Stimulated activated naive CD8-positive, alpha-beta T cell treated with anti-CD3 and anti-CD28 coated beads, Interleukin-15, amount 100 ng/mL, for 72 hours (primary cell): ENCODE results near the gene TYR.

ENCODE experiments used
- ATAC-seq: fragments of 150-1000 bp; cut with Tn5 transposase; 2 replicates; pipeline ENCODE4 v1.10.0; 2021; ENCODE audit warnings: mild to moderate bottlenecking, moderate library complexity
- DNase-seq, 2 donors: peaks; one replicate each; pipeline ENCODE4 v3.0.0; 2021 to 2022
- H3K27ac Mint-ChIP-seq, 2 donors: one replicate each; pipeline ENCODE4 v1.8.0; 2022; ENCODE audit warnings: mild to moderate bottlenecking in 2 of 2, mixed read lengths in 2 of 2, moderate library complexity in 2 of 2
- H3K27me3 Mint-ChIP-seq: one replicate; pipeline ENCODE4 v1.8.0; 2022; ENCODE audit warnings: mixed read lengths
- H3K4me1 Mint-ChIP-seq: one replicate; pipeline ENCODE4 v1.8.0; 2022; ENCODE audit warnings: mild to moderate bottlenecking, mixed read lengths
- H3K4me3 Mint-ChIP-seq, 2 donors: one replicate each; pipeline ENCODE4 v1.8.0; 2022; ENCODE audit warnings: mild to moderate bottlenecking in 2 of 2, mixed read lengths in 2 of 2, moderate library complexity in 1 of 2
- H3K9me3 Mint-ChIP-seq, 2 donors: one replicate each; pipeline ENCODE4 v1.8.0; 2022; ENCODE audit warnings: mixed read lengths in 2 of 2

The TYR gene

GRCh38 chr11:89177691-89178231, at the start of gene TYR:
Gene TYR, plus strand, starts transcription at chr11:89177875. Its CDS starts 79 bp downstream, at chr11:89177954.
- no peak for ATAC-seq
- Mint-ChIP-seq H3K4me3 (no peak within 1 kb of the TSS), H3K9me3 (no peaks in the 10 kb centered on the region), H3K27me3 (peaks cover 7% of the 10 kb centered on the region), H3K4me1 (no peaks in the 10 kb centered on the region), H3K27ac (no peak within 1 kb of the TSS)
- DNase-seq = no peak

- Mint-ChIP-seq H3K27me3 (no peaks in the 10 kb centered on the region), H3K4me3 (no peak overlapping the region), H3K9me3 (no peaks in the 10 kb centered on the region), H3K4me1 (no peaks in the 10 kb centered on the region), H3K27ac (no peak overlapping the region)
- no peak for ATAC-seq
- no peak for DNase-seq
These were observed 41.1 kb upstream of the TYR start for GRCh38 chr11:89136606-89137005.

DNA sequence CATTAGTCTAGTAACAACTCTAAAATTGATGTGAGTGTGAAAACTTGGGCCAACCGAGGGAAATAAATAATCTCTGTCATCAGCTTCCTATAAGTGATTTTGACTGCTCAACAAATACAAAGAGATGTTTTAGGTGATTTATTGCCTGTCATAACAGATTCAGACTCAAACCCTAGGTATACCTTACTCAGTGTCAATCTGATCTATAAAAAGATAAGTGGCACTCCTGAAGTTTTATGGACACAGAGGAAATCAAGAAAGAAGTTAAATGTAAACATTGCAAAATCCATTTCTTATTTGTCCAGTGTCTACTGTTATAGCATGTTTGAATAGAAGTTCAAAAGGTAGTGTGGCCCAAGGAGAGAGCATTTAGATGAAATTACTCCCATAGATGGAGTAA, 30.4 kb upstream of the TYR start:
- no peak overlapping the region for H3K27ac Mint-ChIP-seq
- H3K4me3 Mint-ChIP-seq = no peak overlapping the region

DNA sequence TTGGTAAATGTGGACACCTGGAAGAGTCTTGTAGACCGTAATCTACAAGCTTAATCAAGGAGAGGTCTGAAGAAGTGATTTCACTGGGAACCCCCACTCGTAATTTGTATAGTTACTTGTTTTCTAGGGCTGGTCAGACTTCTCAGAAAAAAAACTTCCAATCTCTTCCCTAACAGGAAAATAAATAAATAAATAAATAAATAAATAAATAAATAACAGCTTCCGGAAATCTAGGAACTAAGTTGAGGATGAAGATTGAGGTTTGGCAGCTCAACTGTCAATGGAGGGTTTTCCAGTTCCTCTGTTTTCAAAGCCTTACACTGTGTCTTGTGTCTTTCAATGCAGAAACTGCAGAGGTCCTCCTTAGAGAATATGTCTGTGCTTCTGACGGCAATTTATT, 17.7 kb upstream of the TYR start:
- no peaks in the 10 kb centered on the region for H3K27me3 Mint-ChIP-seq
- no peaks in the 10 kb centered on the region for H3K4me1 Mint-ChIP-seq
- no peak overlapping the region for H3K27ac Mint-ChIP-seq
- H3K9me3 Mint-ChIP-seq = no peaks in the 10 kb centered on the region
- H3K4me3 Mint-ChIP-seq = no peak overlapping the region
- DNase-seq = no peak
- ATAC-seq = no peak

More for the DNA sequence above, 30.4 kb upstream of the TYR start:
- H3K27me3 Mint-ChIP-seq = no peaks in the 10 kb centered on the region
- ATAC-seq = no peak
- DNase-seq = no peak
- no peaks in the 10 kb centered on the region for H3K4me1 Mint-ChIP-seq
- no peaks in the 10 kb centered on the region for H3K9me3 Mint-ChIP-seq

DNA sequence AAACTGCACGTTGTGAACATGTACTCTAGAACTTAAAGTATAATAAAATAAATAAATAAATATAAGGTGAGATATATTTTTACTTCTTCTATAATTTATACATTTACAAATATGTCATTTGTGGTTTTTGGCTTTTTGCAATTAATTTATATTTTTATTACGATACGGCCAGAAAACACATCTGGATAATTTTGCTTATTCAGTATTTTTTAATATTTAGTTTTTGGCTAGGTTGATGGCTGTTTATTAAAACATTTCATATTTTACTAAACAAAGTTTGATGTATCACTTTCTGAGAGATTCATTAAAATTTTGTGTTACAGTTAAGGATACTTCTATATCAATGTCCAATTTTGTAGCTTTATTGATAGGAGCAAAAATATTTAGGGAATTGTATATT, 15.7 kb upstream of the TYR start:
- ATAC-seq = no peak
- Mint-ChIP-seq H3K9me3 (no peaks in the 10 kb centered on the region), H3K4me1 (no peaks in the 10 kb centered on the region), H3K4me3 (no peak overlapping the region), H3K27me3 (no peaks in the 10 kb centered on the region), H3K27ac (no peak overlapping the region)
- no peak for DNase-seq

DNA sequence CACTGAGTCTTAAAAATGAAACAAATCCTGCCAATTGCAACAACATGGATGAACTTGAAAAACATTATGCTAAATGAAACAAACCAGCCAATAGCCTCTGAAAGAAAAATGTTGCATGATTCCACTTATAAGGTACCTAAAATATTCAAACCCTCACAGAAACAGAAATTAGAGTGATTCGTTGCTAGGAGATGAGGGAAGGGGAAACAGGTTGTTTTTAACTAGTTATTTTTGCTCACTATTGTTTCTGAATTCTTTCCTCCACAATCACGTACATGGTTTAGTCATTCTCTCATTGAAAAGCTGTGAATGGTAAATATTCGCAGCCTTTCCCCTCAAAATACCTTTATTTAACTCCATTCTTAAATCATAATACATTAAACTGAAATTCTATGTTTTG, 14.0 kb upstream of the TYR start:
- Mint-ChIP-seq H3K4me1 (no peaks in the 10 kb centered on the region), H3K27me3 (no peaks in the 10 kb centered on the region), H3K9me3 (no peaks in the 10 kb centered on the region), H3K27ac (no peak overlapping the region), H3K4me3 (no peak overlapping the region)
- DNase-seq (no peak), ATAC-seq (no peak)

DNA sequence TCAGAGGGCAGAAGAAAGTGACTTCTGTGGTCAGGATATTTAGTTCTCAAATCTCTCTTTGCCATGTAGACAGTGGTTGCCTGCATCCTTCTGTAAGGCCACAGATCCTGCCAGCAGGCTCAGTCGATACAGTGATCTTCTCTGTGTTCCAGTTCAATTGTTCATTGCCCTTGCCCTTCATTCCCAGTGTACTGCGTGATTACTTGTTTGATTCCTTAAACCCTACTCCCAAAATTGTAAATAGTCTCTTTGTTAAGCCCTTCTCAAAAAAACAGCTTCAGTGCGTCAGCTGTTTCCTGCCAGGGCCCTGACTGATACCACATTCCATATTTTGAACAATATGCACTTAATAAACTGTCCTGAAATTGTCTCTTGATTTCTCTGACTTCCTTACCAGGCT, 9.3 kb upstream of the TYR start:
- no peak overlapping the region for H3K4me3 Mint-ChIP-seq
- H3K27me3 Mint-ChIP-seq = no peaks in the 10 kb centered on the region
- no peaks in the 10 kb centered on the region for H3K4me1 Mint-ChIP-seq
- H3K9me3 Mint-ChIP-seq = no peaks in the 10 kb centered on the region
- no peak for DNase-seq
- H3K27ac Mint-ChIP-seq = peak overlapping the region in 1 of 2 donors; percentile 57
- ATAC-seq = no peak

DNA sequence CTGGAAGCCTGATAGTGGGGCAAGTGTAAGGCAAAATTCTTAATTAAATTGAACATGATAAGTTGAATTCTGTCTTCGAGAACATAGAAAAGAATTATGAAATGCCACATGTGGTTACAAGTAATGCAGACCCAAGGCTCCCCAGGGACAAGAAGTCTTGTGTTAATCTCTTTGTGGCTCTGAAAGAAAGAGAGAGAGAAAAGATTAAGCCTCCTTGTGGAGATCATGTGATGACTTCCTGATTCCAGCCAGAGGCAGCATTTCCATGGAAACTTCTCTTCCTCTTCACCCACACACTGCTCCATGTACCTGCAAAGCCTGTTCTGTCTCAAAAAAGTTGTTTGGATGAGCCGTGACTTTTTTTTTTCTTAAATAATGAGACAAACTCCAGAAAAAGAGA, 1.9 kb upstream of the TYR start:
- Mint-ChIP-seq H3K27me3 (peaks cover 7% of the 10 kb centered on the region), H3K9me3 (no peaks in the 10 kb centered on the region), H3K4me3 (no peak overlapping the region), H3K27ac (no peak overlapping the region), H3K4me1 (no peaks in the 10 kb centered on the region)
- ATAC-seq (no peak), DNase-seq (no peak)

DNA sequence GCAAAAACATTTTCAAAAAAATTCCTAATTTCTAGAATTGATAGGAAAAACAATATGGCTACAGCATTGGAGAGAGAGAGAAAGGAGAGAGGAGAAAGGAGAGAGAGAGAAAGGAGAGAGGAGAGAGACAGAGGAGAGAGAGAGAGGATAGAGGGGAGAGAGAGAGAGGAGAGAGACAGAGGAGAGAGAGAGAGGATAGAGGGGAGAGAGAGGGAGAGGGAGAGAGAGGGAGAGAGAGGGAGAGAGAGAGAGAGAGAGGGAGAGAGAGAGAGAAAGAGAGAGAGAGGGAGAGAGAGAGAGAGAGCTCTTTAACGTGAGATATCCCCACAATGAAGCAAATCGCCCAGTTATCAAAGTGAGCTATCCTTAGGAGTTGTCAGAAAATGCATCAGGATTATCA, 737 bp upstream of the TYR start:
- Mint-ChIP-seq H3K4me1 (no peaks in the 10 kb centered on the region), H3K27me3 (peaks cover 7% of the 10 kb centered on the region), H3K9me3 (no peaks in the 10 kb centered on the region), H3K4me3 (no peak overlapping the region), H3K27ac (no peak overlapping the region)
- no peak for ATAC-seq
- no peak for DNase-seq

GRCh38 chr11:89181111-89181510, 3.4 kb downstream of the TYR start:
- H3K9me3 Mint-ChIP-seq = no peaks in the 10 kb centered on the region

GRCh38 chr11:89182773-89183518, 5.3 kb downstream of the TYR start:
- no peak overlapping the region for H3K4me3 Mint-ChIP-seq
- H3K27me3 Mint-ChIP-seq = peaks cover 3% of the 10 kb centered on the region
- no peak overlapping the region for H3K27ac Mint-ChIP-seq
- ATAC-seq = no peak
- H3K4me1 Mint-ChIP-seq = no peaks in the 10 kb centered on the region
- DNase-seq = no peak
- no peaks in the 10 kb centered on the region for H3K9me3 Mint-ChIP-seq

More at GRCh38 chr11:89181111-89181510, 3.4 kb downstream of the TYR start:
- Mint-ChIP-seq H3K27ac (no peak overlapping the region), H3K27me3 (peaks cover 7% of the 10 kb centered on the region), H3K4me3 (no peak overlapping the region), H3K4me1 (no peaks in the 10 kb centered on the region)
- ATAC-seq (no peak), DNase-seq (no peak)

DNA sequence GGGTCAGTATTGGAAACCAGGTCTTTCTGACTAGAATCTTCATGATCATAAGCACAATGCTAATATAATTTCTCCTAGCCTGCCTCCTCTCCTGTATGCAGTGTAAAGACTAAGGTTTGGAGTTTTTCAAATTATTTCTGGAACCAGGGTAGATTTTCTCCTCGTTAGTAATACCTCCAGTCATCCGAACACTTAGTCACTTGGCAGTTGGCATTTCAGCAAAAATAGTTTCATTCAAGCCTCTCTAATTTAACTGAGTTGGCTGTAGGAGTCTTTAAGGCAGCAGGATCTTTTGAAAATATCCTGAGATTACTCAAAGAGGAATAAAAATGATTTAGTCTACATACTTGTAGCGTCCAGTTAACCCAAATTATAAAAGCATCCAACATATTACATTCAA, 6.3 kb downstream of the TYR start:
- DNase-seq (no peak), ATAC-seq (no peak)
- no peak overlapping the region for H3K4me3 Mint-ChIP-seq
- H3K27ac Mint-ChIP-seq = no peak overlapping the region
- no peaks in the 10 kb centered on the region for H3K9me3 Mint-ChIP-seq
- no peaks in the 10 kb centered on the region for H3K27me3 Mint-ChIP-seq
- no peaks in the 10 kb centered on the region for H3K4me1 Mint-ChIP-seq

GRCh38 chr11:89189776-89190175, 12.1 kb downstream of the TYR start:
- Mint-ChIP-seq H3K4me3 (no peak overlapping the region), H3K27ac (no peak overlapping the region), H3K27me3 (no peaks in the 10 kb centered on the region), H3K4me1 (no peaks in the 10 kb centered on the region), H3K9me3 (no peaks in the 10 kb centered on the region)
- no peak for DNase-seq
- no peak for ATAC-seq

- H3K4me1 Mint-ChIP-seq = no peaks in the 10 kb centered on the region
- ATAC-seq = no peak
- H3K9me3 Mint-ChIP-seq = no peaks in the 10 kb centered on the region
- no peak overlapping the region for H3K4me3 Mint-ChIP-seq
- H3K27me3 Mint-ChIP-seq = no peaks in the 10 kb centered on the region
- no peak for DNase-seq
- no peak overlapping the region for H3K27ac Mint-ChIP-seq
These were observed 23.5 kb downstream of the TYR start for GRCh38 chr11:89201138-89201537.

- no peak for ATAC-seq
- Mint-ChIP-seq H3K4me3 (no peak overlapping the region), H3K9me3 (no peaks in the 10 kb centered on the region), H3K27ac (no peak overlapping the region), H3K4me1 (no peaks in the 10 kb centered on the region), H3K27me3 (no peaks in the 10 kb centered on the region)
- no peak for DNase-seq
These were observed 26.1 kb downstream of the TYR start for GRCh38 chr11:89203814-89204213.

GRCh38 chr11:89205378-89205777, 27.7 kb downstream of the TYR start:
- H3K4me1 Mint-ChIP-seq = no peaks in the 10 kb centered on the region
- DNase-seq (no peak), ATAC-seq (no peak)
- no peaks in the 10 kb centered on the region for H3K27me3 Mint-ChIP-seq
- no peak overlapping the region for H3K4me3 Mint-ChIP-seq
- H3K9me3 Mint-ChIP-seq = no peaks in the 10 kb centered on the region
- H3K27ac Mint-ChIP-seq = no peak overlapping the region
